ENCODE results near the gene TSPAN5.

- TF ChIP-seq, protein P1, sequence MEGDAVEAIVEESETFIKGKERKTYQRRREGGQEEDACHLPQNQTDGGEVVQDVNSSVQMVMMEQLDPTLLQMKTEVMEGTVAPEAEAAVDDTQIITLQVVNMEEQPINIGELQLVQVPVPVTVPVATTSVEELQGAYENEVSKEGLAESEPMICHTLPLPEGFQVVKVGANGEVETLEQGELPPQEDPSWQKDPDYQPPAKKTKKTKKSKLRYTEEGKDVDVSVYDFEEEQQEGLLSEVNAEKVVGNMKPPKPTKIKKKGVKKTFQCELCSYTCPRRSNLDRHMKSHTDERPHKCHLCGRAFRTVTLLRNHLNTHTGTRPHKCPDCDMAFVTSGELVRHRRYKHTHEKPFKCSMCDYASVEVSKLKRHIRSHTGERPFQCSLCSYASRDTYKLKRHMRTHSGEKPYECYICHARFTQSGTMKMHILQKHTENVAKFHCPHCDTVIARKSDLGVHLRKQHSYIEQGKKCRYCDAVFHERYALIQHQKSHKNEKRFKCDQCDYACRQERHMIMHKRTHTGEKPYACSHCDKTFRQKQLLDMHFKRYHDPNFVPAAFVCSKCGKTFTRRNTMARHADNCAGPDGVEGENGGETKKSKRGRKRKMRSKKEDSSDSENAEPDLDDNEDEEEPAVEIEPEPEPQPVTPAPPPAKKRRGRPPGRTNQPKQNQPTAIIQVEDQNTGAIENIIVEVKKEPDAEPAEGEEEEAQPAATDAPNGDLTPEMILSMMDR (conservative IDR thresholded peaks at IDR 0.05), result no peak
- TF ChIP-seq EZH2 (IDR thresholded peaks at IDR 0.05; ENCODE audit: low read depth), result no peak
Observed at GRCh38 chr4:98490251-98490650, 168.2 kb downstream of the TSPAN5 start.
